SK-N-SH (cell line): Measurements from ENCODE around the gene MORN3.

Source experiments
- CTCF ChIP-seq: fragments of 200-600 bp; sonication (generic); IDR thresholded peaks from 2 replicates; pipeline ENCODE4 v1.6.1; 2017; ENCODE audit warnings: antibody characterized with exemption, mild to moderate bottlenecking, moderate library complexity
- RFX5 ChIP-seq: IDR thresholded peaks from 2 replicates; pipeline ENCODE4 v1.6.1; 2012; ENCODE audit warnings: mild to moderate bottlenecking, improper control_type of control experiment, low read length
- YY1 ChIP-seq: IDR thresholded peaks from 2 replicates; pipeline ENCODE4 v1.4.0; 2012; ENCODE audit warnings: low read depth, mild to moderate bottlenecking

- TF ChIP-seq CTCF (no peak), RFX5 (no peak), YY1 (no peak)
Observed at GRCh38 chr12:121678305-121678704, 8.9 kb upstream of the MORN3 start.
